GM19023 (cell line): ENCODE measurements around the gene LYZL1.
"Not testable (repeated sequence)": the region's sequence is repeated elsewhere in the genome, so short reads cannot be mapped to it uniquely, and the experiment has no call there.

Experiments used
- ATAC-seq: cut with Tn5 transposase; IDR thresholded peaks from one replicate; pipeline ENCODE4 v1.9.1; 2021; ENCODE audit warnings: mild to moderate bottlenecking, moderate library complexity; ENCODE audit not compliant: unreplicated experiment

Gene LYZL1

DNA sequence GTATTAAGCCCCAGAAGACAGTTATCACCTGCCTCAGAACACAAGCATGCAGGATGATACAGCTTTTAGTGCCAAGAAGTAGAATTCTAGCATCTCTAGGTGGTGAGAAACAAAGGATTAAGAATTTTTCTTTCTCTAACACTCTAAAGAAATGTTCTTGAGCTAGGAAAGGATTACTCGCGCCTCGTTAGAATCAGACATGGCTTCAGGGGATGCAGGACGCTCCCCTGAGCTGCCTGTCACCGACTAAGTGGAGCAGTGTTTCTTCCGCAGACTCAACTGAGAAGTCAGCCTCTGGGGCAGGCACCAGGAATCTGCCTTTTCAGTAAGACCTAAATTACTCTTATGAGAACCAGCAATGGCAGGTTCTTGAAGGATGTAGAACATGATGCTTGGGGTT lies at the start of gene LYZL1:
TSS of gene LYZL1 (plus strand) at position 165 of the 400 bp plus-strand sequence. CDS start 2,798 bp downstream, outside the sequence.
- not testable (repeated sequence) for ATAC-seq

DNA sequence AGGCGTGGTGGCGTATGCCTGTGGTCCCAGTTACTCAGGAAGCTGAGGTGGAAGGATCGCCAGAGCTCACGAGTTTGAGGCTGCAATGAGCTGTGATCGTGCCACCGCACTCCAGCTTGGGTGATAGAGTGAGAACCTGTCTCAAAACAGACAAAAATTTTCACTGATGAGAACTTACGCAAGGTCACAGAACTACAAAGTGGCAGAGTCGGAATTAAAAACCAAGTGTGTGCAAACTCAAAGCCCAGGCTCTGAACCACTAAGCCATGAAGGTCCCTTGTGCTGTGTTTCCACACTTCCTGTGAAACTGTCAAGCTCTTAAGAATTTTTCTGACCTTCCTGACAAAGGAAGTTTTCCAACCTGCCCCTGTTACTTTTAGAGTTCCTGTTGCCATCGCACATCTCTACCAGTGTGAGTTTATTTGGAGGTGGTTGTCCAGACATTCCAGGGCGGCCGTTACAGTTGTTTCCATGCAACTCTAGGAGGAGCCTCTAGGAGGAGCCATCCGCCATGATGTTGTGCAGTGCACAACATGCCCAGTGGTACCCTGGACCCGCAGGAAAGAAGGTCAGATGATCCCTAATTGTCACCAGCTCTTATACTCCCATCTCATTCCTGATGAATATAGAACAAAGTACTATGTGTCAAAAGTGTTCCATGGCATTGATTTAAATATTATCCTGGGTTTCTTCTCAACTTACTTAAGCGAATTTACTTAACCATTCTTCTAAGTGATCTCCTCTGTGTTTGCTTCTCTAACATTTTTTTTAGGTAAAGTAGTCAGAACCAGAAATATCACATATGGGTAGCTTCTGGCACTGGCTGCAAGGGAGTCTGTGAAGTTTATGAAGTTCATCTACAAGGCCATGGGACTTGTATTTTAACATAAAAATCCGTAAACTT lies 49.0 kb upstream of the LYZL1 start:
- no peak for ATAC-seq

DNA sequence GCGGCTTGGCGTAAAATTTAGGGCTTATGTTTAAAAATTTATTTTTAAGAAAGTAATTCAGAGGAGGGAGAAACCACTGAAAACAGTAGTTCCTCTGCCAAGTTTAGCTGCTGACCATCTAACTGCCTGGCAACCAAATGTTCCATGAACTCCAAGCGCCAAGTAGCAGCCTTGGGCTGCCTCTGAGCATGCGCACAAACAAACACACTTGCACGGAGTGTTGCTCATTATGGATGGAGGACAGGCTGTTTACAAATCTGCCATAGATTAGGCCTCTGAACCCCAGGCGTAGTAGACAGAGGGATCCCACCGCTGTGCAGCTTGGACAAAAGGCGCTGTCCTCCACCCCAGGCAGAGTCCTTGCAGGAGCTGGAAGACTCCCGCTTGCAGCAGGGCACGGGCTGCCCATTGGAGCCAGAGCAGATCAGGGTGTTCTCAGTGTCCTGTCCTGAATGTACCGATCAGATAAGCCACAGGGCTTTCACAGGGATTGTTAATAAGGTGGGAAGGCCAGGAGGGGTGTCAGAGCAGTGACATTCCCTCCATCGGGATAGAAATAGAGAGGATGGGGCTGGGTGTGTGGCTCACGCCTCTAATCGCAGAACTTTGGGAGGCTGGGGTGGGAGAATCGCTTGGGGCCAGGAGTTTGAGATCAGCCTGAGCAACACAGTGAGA lies 47.7 kb upstream of the LYZL1 start:
- ATAC-seq: no peak

DNA sequence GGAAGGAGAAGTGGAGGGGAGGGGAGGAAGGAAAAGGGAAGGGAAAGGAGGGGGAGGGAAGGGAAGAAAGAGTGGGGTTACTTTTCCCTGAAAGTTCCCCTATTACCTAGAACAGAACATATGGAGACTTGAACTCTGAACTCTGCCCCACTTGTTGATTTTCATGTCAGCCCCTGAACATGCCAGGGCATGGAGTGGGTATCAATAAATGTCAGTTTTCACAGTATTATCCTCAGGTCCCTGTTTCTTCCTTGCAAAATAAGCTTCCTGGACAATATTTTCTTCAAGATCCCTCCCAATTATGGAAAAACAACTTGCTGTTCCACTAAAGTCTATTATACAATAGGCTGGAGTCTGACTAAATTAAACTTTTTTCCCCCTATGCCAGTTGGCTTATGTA lies 46.9 kb upstream of the LYZL1 start:
- ATAC-seq: no peak

DNA sequence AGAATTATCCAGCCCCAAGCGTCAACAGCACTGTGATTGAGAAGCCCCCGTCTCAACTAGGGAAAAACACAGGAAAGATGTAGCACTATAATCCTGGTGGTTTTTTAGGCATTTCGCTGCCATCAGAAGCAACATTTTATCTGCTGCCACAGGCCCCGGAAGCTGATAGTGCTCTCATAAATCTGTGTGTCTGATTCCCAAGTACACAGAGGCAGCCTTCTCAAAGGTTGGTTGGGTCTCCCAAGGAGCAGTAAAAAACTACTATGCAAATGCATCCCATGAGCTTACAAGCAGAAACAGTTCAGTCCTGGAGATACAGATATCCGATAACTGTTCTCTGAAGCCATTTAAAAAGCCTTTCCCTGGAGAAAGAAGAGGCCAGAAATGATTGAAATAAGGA lies 45.8 kb upstream of the LYZL1 start:
- ATAC-seq: no peak

DNA sequence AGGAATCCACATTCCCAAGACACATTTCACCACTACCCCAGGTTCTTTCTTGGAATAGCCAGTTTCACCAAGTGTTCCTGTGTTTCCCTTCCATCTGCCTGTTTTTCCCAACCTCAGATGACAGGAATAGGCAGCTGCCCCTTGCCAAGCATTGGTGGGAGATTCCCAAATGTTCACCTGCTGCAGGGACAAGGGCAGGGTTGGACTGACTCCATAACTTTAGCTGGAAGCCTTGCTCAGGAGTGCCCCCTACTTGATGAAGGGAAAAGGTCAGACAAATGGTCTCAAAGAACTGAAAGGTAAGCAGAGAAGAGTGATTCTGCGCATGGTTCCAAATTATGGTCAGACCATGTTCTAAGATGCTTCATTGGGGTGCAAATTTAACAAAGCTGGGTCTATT lies 45.1 kb upstream of the LYZL1 start:
- no peak for ATAC-seq

DNA sequence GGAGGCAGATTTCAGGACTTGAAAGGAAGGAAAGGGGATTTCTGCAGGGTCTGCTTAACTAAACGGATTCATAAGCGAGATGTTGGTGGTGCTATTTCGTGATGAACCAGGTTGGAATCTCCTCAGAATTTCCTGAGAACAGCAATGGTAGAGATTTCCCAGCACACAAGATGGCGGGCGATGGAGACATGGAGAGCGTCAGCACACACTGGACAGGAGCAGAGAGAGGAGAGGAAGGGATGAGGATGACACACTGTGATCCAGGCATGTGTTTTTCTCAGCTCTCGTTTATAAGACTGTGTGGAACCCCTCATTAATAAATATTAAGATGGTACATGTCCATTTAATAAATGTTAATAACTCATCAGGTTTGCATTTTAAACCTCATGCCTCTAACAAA lies 43.9 kb upstream of the LYZL1 start:
- ATAC-seq: no peak

DNA sequence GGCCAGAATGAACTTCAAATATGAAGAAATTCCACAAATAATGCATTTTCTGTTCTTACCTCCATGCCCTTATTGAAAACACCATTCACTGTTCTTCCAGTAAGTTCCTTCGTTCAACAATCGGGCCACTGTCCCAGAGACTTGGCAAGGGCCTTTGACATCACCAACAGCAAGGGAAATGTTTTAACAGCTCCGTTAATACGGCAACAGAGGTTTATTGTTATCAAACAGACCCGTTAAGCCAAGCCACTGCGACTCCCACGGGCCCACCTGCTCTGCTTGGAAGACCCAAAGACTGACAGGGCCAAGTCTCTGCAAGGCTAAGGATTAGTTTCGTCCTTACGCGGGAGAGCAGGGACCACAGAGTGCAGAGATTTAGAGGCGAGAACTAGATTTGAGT lies 43.4 kb upstream of the LYZL1 start:
- ATAC-seq: no peak

DNA sequence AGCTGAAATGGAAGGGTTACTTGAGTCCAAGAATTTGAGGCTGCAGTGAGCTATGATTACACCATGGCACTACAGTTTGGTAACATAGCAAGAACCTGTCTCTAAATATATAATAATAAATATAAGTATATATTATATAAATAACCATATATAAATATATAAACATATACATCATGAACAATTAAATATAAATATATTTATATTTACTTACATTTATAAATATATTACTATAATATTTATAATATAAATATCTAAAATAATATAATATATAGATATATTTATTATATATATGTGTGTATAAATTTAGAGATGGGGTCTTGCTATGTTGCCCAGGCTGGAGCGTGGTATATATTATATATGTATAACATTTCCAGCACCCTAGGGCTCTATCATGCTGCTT lies 42.4 kb upstream of the LYZL1 start:
- no peak for ATAC-seq

DNA sequence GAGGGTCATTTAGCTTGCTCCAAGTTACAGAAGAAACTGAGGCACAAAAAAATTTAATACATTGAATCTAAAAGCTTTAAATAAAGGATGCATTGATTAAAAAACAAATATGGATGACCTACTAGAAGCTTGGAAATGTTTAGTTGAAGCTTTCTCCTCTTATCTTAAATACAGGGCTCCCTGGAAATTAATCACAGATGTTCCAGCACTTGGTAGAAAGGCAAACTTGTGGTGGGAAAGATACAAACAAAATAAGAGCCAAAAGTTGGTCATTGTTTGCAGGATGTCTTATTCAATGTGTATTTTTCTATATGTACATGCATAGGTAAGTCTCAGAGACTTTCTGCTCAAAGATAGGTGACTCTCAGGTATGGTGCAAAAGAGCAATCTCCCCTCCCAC lies 40.7 kb upstream of the LYZL1 start:
- no peak for ATAC-seq

DNA sequence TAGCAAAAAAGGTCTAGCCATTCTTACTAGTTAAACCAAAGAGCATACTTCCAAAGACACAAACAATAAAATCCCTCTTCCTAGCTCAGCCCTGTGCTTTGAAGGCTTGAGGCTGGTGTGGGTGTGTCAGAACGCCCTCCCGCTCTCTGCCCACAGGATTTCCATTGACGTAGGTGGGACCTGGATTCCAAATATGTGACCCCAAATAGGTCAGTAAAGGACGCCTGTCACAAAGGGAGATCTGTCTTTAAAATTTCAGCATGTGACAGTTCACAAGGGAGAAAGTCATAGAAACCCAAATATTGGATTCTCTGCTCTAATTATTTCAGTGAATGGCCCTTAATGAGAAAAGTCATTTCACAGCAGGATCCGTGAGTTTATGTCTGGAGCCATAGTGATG lies 39.9 kb upstream of the LYZL1 start:
- ATAC-seq: no peak

DNA sequence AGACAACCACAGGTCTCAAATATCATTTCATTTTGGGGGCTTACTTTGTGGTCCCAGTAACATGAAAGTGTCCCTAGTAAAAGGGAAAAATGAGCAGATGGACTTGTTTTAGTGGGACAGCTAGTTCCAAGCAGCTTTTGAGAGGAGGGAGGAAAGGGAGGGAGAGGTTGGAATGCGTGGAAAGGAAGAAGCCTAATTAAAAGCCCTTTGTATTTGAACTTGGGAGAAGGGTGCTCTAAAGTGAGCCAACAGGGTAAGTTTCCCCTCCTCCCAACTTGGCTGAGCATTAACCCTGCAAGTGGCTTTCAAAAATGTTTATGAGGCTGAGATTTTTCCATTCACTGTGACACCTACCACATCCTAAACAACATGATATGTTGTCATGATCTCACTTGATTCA lies 38.8 kb upstream of the LYZL1 start:
- ATAC-seq: no peak

DNA sequence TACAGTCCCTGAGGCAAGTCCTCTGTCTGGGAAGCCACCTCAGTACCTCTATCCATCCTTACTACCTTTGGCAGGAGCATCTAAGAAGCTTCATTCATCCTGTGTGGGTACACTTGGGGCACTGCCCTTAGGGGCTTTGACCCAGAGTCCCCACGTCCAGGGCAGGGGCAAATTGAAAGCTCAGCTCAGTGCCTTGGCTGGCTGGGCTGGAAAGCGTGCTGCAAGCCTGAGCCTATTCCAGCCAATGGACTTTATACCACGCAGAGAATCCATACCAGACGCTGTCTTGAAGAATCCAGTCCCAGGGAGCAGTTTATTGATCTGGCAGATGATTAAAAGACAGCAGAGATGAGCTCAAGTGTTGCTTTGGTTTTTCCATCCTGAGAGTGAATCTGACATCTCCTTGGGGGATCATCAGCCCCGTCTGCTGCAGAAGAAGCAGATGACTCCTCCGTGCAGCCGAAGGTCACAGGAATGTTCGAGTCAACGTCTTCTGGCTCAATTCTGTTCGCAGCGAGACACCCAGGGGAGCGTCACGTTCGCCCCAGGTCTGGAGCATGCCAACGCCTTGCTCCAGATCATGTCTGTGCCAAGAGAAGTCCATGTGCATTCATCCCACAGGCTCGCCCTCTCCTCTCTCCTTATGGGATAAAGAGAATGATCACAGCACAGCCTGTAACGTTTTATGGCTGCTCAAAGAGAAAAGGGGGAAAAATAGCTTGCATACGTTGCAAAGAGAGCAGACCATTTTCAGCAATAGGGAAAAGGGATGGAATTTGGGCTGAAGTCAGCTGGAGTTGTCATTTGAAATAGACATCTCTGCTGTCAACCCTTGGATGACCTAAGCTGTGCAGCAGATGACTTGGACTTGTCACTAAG lies 35.8 kb upstream of the LYZL1 start:
- ATAC-seq: no peak

DNA sequence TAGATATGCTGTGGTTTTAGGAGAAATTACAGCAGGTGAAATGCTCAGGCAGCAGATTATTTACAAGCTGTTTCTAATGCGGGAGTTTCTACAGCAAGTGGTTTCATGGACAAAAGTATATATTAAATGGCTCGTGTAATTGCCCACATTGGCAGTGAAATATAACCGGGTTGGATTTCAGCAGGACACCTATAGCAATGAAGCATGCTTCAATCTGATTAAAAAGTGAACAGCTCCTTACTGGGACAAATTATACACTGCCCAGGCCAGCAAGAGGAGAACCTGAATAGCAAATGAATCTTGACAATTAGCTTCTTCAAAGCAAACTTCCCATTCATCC lies 35.2 kb upstream of the LYZL1 start:
- no peak for ATAC-seq

DNA sequence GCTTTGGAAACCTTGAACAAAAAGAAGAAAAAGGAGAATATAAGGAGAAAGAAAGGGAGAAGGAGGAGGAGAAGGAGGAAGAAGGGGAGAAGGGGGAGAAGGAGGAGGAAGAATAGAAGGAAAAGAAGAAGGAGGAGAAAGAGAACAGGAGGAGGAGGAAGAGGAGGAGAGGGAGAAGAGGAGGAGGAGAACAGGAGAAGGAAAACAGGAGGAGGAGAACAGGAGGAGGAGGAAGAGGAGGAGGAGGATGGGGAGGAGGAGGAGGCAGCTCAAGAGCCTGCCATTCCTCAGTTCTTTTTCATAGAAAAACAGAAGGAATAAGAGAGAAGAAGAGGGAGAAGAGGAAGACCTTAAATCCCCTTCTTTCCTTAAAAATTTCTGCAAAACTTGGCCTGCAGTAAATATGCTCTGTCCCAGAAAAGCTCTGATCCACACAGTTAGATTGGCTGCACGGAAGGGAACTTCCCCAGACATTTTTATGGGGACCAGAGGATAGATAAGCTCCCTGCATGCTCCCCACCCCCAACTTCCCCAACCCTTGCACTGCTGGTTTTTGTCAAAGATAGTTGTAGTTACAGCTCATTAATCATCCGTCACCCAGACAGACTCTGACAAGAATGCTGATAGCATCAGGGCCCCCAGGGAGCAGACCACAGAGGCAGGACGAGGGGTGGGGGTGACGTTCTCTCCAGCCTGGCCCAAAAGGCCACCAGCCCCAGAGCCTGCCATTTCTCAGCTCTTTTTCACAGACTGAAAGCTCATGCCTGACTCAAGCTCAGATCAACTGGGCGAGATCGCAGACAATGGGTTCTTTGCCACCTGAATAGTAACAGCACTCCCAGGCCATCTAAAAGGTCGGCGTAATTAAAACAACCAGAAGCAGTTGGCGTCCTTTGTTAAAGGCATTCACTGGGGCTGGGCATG lies 34.5 kb upstream of the LYZL1 start:
- ATAC-seq: no peak

DNA sequence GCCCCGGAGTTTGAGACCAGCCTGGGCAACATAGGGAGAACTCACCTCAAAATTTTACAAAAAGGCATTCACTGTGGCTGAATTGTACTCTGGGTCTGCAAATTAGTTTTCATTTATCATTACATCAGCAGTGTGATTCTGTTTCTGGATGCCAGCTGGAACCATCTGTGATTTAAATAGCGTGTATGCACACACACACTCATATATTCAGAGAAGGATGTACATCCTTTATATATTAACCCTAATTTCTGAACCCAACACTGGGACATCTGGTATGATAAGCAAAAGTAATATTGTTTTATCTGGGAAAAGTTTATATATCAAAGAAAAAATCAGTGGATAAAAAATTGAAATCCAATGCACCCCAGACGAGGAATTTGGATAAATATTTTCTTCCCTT lies 33.8 kb upstream of the LYZL1 start:
- ATAC-seq: no peak

DNA sequence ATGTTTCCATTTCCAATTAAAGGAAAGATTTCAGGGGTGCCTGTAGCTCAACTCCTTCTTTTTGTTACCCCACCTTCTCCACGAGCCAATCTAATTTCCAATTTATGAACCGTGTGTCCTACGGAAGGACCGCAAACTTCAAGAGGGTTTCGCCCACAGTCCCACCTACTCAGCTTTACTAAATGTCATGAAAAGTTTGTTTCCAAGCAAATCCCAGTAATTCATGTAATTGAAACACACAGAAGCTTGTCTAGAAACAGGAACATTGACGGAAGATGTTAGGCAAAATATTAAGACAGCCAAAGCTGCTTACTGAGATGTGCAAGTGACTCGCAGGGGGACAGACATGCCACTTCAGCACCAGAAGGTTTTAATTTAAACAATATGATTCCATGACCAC lies 32.9 kb upstream of the LYZL1 start:
- no peak for ATAC-seq

DNA sequence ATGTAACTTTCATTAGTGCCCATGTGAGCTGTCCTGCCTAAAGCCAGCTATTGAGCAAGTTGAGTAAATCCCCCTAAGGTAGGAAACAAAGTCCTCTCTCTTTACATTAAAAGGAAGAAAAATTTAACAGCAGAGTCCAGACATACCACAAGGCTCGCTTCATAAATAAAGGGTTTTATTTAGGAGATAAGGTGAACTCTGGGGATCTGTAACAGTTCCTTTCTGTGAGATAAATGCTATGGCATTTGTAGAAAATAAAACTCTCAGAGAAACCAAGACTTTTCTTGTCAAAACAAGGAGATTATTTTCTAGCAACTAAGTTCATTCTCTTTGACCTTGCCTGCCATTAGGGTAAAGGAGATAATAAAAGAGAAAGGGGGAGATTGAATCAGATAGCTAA lies 32.3 kb upstream of the LYZL1 start:
- no peak for ATAC-seq

DNA sequence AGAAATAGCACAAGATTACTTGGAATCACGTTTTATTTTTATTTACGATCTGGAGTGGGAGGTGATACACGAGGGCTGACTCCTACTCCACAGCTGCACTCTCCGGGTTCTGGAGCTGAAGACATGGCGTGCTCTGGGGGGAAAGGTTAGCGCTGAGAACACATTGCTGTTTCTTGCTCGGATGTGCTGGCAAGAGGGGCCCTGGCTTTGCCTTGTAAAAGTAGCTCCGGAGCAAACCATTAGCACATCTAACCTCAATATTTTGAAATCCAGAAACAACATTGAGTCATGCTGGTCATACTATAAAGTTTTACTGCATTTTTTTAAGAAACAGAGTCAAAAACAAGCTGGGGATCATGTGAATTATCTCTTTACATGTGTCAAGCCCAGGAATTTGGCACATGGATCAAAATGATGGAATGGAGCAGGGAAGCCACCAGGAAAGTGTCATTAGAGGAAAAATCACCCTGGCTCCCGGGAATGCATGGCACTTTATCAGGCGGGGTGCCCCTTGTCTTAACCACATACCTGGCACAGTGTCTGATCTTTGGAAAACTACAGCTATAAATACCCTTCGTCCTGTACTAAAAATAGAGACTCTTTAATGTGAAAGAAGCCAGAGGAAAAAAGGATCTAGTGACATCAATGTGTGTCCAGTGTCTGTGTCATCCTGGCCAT lies 31.6 kb upstream of the LYZL1 start:
- ATAC-seq: no peak

DNA sequence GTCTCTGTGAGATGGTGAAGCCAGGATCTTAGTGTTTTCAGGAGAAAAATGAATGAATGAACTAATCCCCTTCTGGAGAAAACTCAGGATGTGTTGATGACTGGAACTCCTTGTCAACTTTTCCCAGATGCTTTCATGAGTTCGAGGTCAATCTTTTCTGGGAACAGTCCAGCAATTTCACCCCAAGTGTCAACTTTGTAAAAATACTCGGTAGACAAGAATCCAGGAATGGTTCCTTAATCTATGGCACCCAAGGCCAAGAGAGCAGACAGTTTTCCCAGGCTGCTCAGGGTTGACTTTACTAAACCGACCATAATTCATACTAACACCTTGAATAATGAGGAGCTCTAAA lies 31.1 kb upstream of the LYZL1 start:
- ATAC-seq: no peak
